Nephron (organoid): ENCODE results near the gene OPALIN.

Experiments used
- H3K27ac Mint-ChIP-seq, 3 experiments: 2 replicates each; pipeline ENCODE4 v1.8.0; 2020; ENCODE audit warnings: mixed read lengths in 3 of 3, mild to moderate bottlenecking in 2 of 3, moderate library complexity in 1 of 3
- H3K27me3 Mint-ChIP-seq: 2 replicates; pipeline ENCODE4 v1.8.0; 2021; ENCODE audit warnings: low read depth, mild to moderate bottlenecking, moderate library complexity, mixed read lengths
- H3K36me3 Mint-ChIP-seq: 2 replicates; pipeline ENCODE4 v1.8.0; 2020; ENCODE audit warnings: low read depth, mixed read lengths
- H3K4me1 Mint-ChIP-seq: 2 replicates; pipeline ENCODE4 v1.8.0; 2020; ENCODE audit warnings: mixed read lengths
- H3K4me3 Mint-ChIP-seq, 3 experiments: 2 replicates each; pipeline ENCODE4 v1.8.0; 2020; ENCODE audit warnings: mild to moderate bottlenecking in 3 of 3, mixed read lengths in 3 of 3, moderate library complexity in 2 of 3
- H3K9me3 Mint-ChIP-seq: 2 replicates; pipeline ENCODE4 v1.8.0; 2020; ENCODE audit warnings: mixed read lengths
- CTCF ChIP-seq, 3 experiments: fragments of 200-600 bp; sonication (generic); IDR thresholded peaks; one replicate each; pipeline ENCODE4 v1.5.0; 2021; ENCODE audit warnings: antibody characterized with exemption in 3 of 3; ENCODE audit not compliant: unreplicated experiment in 3 of 3

OPALIN gene

GRCh38 chr10:96387601-96388000 is 28.8 kb upstream of the OPALIN start:
- H3K36me3 Mint-ChIP-seq: no peaks in the 10 kb centered on the region
- no peak overlapping the region for H3K4me3 Mint-ChIP-seq
- peaks cover 26% of the 10 kb centered on the region for H3K27me3 Mint-ChIP-seq
- H3K4me1 Mint-ChIP-seq: no peaks in the 10 kb centered on the region
- TF ChIP-seq CTCF (IDR thresholded peaks at IDR 0.05; ENCODE audit: unreplicated experiment in 3 of 3): no peak
- no peaks in the 10 kb centered on the region for H3K9me3 Mint-ChIP-seq
- no peak overlapping the region for H3K27ac Mint-ChIP-seq

GRCh38 chr10:96387161-96387560 is 28.4 kb upstream of the OPALIN start:
- no peak overlapping the region for H3K27ac Mint-ChIP-seq
- no peaks in the 10 kb centered on the region for H3K36me3 Mint-ChIP-seq
- H3K4me3 Mint-ChIP-seq: no peak overlapping the region

GRCh38 chr10:96384506-96384905 is 25.7 kb upstream of the OPALIN start:
- TF ChIP-seq CTCF (IDR thresholded peaks at IDR 0.05; ENCODE audit: unreplicated experiment in 3 of 3): no peak
- H3K4me3 Mint-ChIP-seq: no peak overlapping the region
- H3K4me1 Mint-ChIP-seq: no peaks in the 10 kb centered on the region
- H3K27ac Mint-ChIP-seq: no peak overlapping the region
- peaks cover 19% of the 10 kb centered on the region for H3K27me3 Mint-ChIP-seq
- no peaks in the 10 kb centered on the region for H3K36me3 Mint-ChIP-seq
- H3K9me3 Mint-ChIP-seq: no peaks in the 10 kb centered on the region

More at GRCh38 chr10:96387161-96387560, 28.4 kb upstream of the OPALIN start:
- H3K9me3 Mint-ChIP-seq: no peaks in the 10 kb centered on the region
- TF ChIP-seq CTCF (IDR thresholded peaks at IDR 0.05; ENCODE audit: unreplicated experiment in 3 of 3): no peak
- peaks cover 24% of the 10 kb centered on the region for H3K27me3 Mint-ChIP-seq
- no peaks in the 10 kb centered on the region for H3K4me1 Mint-ChIP-seq

- Mint-ChIP-seq H3K4me3 (no peak overlapping the region), H3K4me1 (peaks cover 5% of the 10 kb centered on the region), H3K27me3 (peaks cover 13% of the 10 kb centered on the region), H3K9me3 (no peaks in the 10 kb centered on the region), H3K36me3 (no peaks in the 10 kb centered on the region), H3K27ac (no peak overlapping the region)
- TF ChIP-seq CTCF (IDR thresholded peaks at IDR 0.05; ENCODE audit: unreplicated experiment in 3 of 3): no peak
Observed at GRCh38 chr10:96380821-96381220, 22.0 kb upstream of the OPALIN start.

GRCh38 chr10:96379758-96380157 is 21.0 kb upstream of the OPALIN start:
- H3K27me3 Mint-ChIP-seq: peaks cover 21% of the 10 kb centered on the region
- H3K9me3 Mint-ChIP-seq: no peaks in the 10 kb centered on the region
- peaks cover 9% of the 10 kb centered on the region for H3K4me1 Mint-ChIP-seq
- H3K4me3 Mint-ChIP-seq: no peak overlapping the region
- no peak for TF ChIP-seq CTCF (IDR thresholded peaks at IDR 0.05; ENCODE audit: unreplicated experiment in 3 of 3)
- H3K27ac Mint-ChIP-seq: no peak overlapping the region
- no peaks in the 10 kb centered on the region for H3K36me3 Mint-ChIP-seq

- no peaks in the 10 kb centered on the region for H3K9me3 Mint-ChIP-seq
- no peak overlapping the region for H3K27ac Mint-ChIP-seq
- H3K4me1 Mint-ChIP-seq: peaks cover 9% of the 10 kb centered on the region
- no peak for TF ChIP-seq CTCF (IDR thresholded peaks at IDR 0.05; ENCODE audit: unreplicated experiment in 3 of 3)
- H3K36me3 Mint-ChIP-seq: no peaks in the 10 kb centered on the region
- no peak overlapping the region for H3K4me3 Mint-ChIP-seq
- H3K27me3 Mint-ChIP-seq: peaks cover 23% of the 10 kb centered on the region
Observed at GRCh38 chr10:96378741-96379140, 19.9 kb upstream of the OPALIN start.
